GM12872 (cell line): ENCODE data around the gene ZNF708.

ENCODE experiments used
- TF ChIP-seq, protein P1 (sequence below): IDR thresholded peaks from 3 replicates; pipeline ENCODE4 v1.5.1; 2011; ENCODE audit warnings: low read depth, mild to moderate bottlenecking, low read length, moderate library complexity; ENCODE audit not compliant: insufficient read depth

ZNF708 gene

DNA sequence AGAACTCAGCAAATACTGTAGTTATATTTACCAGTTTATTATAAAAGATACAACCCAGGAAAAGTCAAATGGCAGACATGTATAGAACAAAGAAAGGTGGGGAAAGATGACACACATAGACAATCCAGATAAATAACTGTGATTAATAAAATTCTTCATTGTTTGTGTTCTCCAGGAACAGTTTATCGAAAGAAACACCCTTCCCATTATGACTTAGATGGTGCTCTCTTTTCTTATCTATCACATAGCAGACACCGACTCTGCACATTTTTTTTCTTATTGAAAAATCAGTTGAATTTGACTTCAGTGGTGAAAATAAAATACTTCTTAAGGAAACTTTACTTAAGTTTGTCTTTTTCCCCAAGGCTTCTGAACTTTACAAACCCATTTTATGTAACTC, 6.2 kb downstream of the ZNF708 start:
- TF ChIP-seq, protein P1, sequence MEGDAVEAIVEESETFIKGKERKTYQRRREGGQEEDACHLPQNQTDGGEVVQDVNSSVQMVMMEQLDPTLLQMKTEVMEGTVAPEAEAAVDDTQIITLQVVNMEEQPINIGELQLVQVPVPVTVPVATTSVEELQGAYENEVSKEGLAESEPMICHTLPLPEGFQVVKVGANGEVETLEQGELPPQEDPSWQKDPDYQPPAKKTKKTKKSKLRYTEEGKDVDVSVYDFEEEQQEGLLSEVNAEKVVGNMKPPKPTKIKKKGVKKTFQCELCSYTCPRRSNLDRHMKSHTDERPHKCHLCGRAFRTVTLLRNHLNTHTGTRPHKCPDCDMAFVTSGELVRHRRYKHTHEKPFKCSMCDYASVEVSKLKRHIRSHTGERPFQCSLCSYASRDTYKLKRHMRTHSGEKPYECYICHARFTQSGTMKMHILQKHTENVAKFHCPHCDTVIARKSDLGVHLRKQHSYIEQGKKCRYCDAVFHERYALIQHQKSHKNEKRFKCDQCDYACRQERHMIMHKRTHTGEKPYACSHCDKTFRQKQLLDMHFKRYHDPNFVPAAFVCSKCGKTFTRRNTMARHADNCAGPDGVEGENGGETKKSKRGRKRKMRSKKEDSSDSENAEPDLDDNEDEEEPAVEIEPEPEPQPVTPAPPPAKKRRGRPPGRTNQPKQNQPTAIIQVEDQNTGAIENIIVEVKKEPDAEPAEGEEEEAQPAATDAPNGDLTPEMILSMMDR: no peak

DNA sequence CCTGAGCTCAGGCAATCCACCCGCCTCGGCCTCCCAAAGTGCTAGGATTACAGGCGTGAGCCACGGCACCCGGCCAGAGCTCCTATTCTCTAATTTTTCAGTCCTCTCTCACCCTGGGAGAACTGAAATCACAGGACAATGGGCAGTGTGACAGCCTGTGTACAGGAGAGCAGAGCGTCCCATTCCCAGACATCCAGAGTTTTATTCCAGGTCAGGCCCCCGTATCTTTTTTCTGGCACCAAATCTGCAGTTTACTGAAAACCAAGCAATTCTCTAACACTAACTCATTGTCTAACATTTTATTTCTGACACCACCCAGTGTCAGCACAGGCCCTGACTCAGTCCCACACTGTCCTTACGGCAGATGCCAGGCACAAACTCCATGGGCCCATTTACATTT, 6.7 kb downstream of the ZNF708 start:
- TF ChIP-seq, protein P1: no peak

DNA sequence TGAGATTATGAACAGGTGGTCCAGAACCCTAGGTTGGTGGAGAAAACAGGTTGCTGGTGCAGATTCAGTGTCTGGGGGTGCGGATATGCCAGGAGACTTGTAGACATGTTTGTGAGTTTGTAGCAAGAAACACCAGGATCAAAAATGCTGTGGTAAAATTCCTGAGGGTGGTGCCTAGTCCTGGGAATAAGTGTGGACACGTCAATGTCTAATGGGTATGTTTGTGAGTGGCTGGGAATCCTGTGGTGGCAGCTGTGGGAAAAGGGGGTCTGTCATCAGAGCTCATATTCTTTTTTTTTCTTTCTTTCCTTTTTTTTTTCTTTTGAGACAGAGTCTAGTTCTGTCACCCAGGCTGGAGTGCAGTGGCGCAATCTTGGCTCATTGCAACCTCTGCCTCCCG, 7.2 kb downstream of the ZNF708 start:
- TF ChIP-seq, protein P1: no peak

DNA sequence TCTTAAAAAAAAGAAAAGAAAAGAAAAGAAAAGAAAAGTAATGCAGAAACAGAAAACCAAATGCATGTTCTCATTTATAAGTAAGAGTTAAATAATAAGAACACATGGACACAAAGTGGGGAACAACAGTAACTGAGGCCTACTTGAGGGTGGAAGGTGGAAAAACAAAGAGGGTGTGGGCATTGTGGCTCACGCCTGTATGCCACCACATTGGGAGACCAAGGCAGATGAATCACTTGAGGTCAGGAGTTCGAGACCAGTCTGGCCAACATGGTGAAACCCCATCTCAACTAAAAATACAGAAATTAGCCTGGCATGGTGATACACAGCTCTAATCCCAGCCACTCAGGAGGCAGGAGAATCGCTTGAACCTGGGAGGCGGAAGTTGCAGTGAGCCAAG, 8.1 kb downstream of the ZNF708 start:
- TF ChIP-seq, protein P1: no peak

DNA sequence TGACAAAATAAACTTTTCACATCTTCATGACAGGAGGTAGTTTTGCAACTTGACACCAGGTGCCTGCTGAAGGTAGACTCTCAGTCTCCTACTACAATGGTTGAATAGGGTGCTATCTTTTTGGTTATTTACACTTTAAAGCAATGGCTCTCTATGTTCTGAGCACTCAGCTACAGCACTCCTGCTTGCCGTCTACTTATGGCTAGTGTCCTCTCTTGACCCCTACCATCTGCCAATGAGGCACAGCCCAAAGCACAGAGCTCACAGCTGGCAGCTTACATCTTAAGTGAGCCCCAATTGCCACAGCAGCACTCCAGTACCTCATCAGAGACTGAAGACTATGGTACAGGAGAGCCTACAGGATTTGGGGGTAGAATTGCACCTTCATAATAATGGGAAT, 11.4 kb downstream of the ZNF708 start:
- TF ChIP-seq, protein P1: no peak

DNA sequence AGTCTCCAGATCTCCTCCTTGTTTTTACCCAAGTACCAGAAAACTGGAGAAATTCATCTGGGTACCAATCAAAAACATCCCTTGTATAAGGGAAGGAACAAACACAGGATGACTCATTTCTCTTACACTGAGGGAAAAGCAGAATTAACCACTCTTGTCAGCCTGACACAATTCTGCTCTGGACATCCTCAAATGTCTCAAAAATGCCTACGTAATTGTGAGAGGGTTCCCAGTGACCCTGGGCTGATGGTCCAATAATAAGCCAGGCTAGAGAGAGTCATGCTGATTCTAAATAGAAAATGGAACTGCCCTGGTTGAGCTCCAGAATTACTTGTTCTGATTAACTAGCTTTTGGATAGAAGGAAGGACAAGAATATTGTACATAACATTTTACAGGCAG, 14.5 kb downstream of the ZNF708 start:
- TF ChIP-seq, protein P1: no peak

DNA sequence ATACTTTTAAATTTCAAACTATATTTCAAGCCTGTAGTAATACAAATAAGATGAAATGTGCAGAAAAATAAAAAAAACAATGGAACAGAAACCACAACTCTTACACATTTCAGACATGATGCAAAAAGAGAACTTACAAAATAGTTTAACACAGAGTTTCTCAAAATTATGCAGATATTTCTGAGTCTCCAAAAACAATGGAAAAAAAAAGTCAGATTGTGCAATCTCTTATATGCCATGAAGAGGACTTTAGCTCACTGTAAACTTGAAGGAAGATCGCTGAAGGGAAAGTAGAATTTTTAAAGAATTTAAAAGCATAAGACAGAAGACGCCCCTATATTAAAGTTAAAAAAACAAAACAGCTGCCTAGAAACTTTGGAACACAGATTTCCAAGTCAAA, 20.4 kb downstream of the ZNF708 start:
- TF ChIP-seq, protein P1: no peak

DNA sequence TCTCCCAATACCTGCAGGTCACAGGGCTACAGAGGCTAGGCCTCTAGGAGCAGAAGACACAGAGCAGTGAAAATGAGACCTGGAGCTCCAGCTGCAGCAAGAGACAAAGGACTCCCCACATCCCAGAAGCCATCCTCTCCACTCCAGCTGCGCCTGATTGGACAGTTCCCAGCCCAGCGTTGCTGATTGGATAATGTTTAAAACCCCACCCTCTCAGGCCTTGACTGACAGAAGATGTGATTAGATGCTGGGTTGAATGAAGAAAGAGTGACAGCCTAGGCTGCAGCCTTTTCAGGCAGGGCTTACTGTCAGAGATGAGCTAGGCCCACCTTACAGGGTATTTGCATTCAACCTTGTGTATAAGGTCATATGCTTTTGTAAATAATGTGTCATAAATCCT, 59.4 kb downstream of the ZNF708 start:
- TF ChIP-seq, protein P1: no peak
